ENCODE data around the gene DMD.

DMD gene

GRCh38 chrX:31233941-31234496, 1977.3 kb downstream of the DMD start:
- DNase-seq: no peak
- in situ Hi-C loops (cut with HindIII; ENCODE audit: low pct_ligation_motif_present, low sequenced_read_pairs): no loop called here
- TF ChIP-seq CTCF (IDR thresholded peaks at IDR 0.05; ENCODE audit: low read depth, low read length, missing control alignments): no peak
- H3K27ac ChIP-seq: no peak overlapping the region
- H3K36me3 ChIP-seq (replicated peaks): no peaks in the 10 kb centered on the region
- H3K27me3 ChIP-seq (replicated peaks): no peaks in the 10 kb centered on the region
- no peak overlapping the region for H3K4me3 ChIP-seq (ENCODE audit: low read depth, low read length)

- DNase-seq: no peak
- TF ChIP-seq CTCF (IDR thresholded peaks at IDR 0.05; ENCODE audit: low read depth, low read length, missing control alignments): no peak
- in situ Hi-C loops (cut with HindIII; ENCODE audit: low pct_ligation_motif_present, low sequenced_read_pairs): no loop called here
These were observed 1978.8 kb downstream of the DMD start for GRCh38 chrX:31232506-31232905.

GRCh38 chrX:31228909-31229308, 1982.4 kb downstream of the DMD start:
- in situ Hi-C loops (cut with HindIII; ENCODE audit: low pct_ligation_motif_present, low sequenced_read_pairs): no loop called here
- no peaks in the 10 kb centered on the region for H3K36me3 ChIP-seq (replicated peaks)
- no peak overlapping the region for H3K4me3 ChIP-seq (ENCODE audit: low read depth, low read length)
- no peak for DNase-seq
- H3K27ac ChIP-seq: no peak overlapping the region
- TF ChIP-seq CTCF (IDR thresholded peaks at IDR 0.05; ENCODE audit: low read depth, low read length, missing control alignments): no peak
- H3K27me3 ChIP-seq (replicated peaks): no peaks in the 10 kb centered on the region

More at GRCh38 chrX:31232506-31232905, 1978.8 kb downstream of the DMD start:
- Histone ChIP-seq H3K4me3 (ENCODE audit: low read depth, low read length) (no peak overlapping the region), H3K27ac (no peak overlapping the region), H3K27me3 (replicated peaks) (no peaks in the 10 kb centered on the region), H3K36me3 (replicated peaks) (no peaks in the 10 kb centered on the region)

GRCh38 chrX:31228415-31228832, 1982.9 kb downstream of the DMD start:
- no peaks in the 10 kb centered on the region for H3K36me3 ChIP-seq (replicated peaks)
- in situ Hi-C loops (cut with HindIII; ENCODE audit: low pct_ligation_motif_present, low sequenced_read_pairs): no loop called here
- DNase-seq: peak; percentile 45
- no peak for TF ChIP-seq CTCF (IDR thresholded peaks at IDR 0.05; ENCODE audit: low read depth, low read length, missing control alignments)
- H3K27me3 ChIP-seq (replicated peaks): no peaks in the 10 kb centered on the region
- H3K4me3 ChIP-seq (ENCODE audit: low read depth, low read length): no peak overlapping the region
- no peak overlapping the region for H3K27ac ChIP-seq

- no peak overlapping the region for H3K27ac ChIP-seq
- TF ChIP-seq CTCF (IDR thresholded peaks at IDR 0.05; ENCODE audit: low read depth, low read length, missing control alignments): no peak
- no peaks in the 10 kb centered on the region for H3K36me3 ChIP-seq (replicated peaks)
- in situ Hi-C loops (cut with HindIII; ENCODE audit: low pct_ligation_motif_present, low sequenced_read_pairs): no loop called here
- peak; percentile 18 for DNase-seq
- H3K4me3 ChIP-seq (ENCODE audit: low read depth, low read length): no peak overlapping the region
- no peaks in the 10 kb centered on the region for H3K27me3 ChIP-seq (replicated peaks)
These were observed 1984.1 kb downstream of the DMD start for GRCh38 chrX:31227250-31227649.

- DNase-seq: no peak
- Histone ChIP-seq H3K27me3 (replicated peaks) (no peaks in the 10 kb centered on the region), H3K27ac (no peak overlapping the region), H3K4me3 (ENCODE audit: low read depth, low read length) (no peak overlapping the region), H3K36me3 (replicated peaks) (no peaks in the 10 kb centered on the region)
- in situ Hi-C loops (cut with HindIII; ENCODE audit: low pct_ligation_motif_present, low sequenced_read_pairs): no loop called here
- no peak for TF ChIP-seq CTCF (IDR thresholded peaks at IDR 0.05; ENCODE audit: low read depth, low read length, missing control alignments)
These were observed 1985.5 kb downstream of the DMD start for GRCh38 chrX:31225819-31226218.

Data from brain microvascular endothelial cell (primary cell).